ENCODE results near the gene FBF1.

- no peak for TF ChIP-seq CTCF (IDR thresholded peaks at IDR 0.05)
- no peak for TF ChIP-seq POLR2A (IDR thresholded peaks at IDR 0.05)
Observed at GRCh38 chr17:75965468-75965867, 24.6 kb upstream of the FBF1 start.
